GM23338 (cell line): ENCODE results near the gene CLEC11A.
A peak's percentile ranks its signal among the peaks of the same experiment; 100 is the strongest.

Experiments
- EZH2phosphoT487 ChIP-seq: fragments of 200-600 bp; sonication (generic); IDR thresholded peaks from one replicate; pipeline ENCODE4 v1.8.1; 2018; ENCODE audit warnings: antibody characterized with exemption; ENCODE audit not compliant: unreplicated experiment
- TF ChIP-seq, protein P1 (sequence below), 2 experiments: fragments of 200-600 bp in 1 of 2; sonication (generic) in 1 of 2; conservative IDR thresholded peaks; 2 replicates each; pipeline versions ENCODE4 v1.5.1 to v1.6.1; 2016 to 2017; ENCODE audit warnings: antibody characterized with exemption in 2 of 2, low read depth in 2 of 2, mild to moderate bottlenecking in 2 of 2, moderate library complexity in 1 of 2

DNA sequence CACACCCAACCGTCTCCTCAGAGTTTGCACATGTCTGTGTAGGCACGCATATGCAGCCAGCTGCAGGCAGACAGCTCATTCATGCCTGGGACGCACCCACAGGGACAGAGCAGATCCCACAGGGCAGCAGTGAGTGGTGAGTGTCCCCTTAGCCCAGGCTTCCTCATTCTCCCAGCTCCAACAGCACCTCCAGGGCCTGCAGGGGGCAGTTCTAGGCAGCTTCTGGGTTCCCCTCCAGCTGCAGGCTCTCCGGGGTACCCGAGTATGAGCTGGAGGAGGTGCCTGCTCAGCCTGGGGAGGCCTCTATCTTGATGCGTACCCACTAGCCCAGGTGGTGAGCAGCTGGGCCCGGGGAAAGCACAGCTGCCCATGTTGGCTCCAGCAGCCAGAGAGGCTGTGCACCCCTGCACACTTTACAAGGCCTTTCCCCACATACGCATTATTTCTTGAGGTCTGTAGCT is 2.2 kb upstream of the CLEC11A start:
- no peak for TF ChIP-seq EZH2phosphoT487
- TF ChIP-seq, protein P1, sequence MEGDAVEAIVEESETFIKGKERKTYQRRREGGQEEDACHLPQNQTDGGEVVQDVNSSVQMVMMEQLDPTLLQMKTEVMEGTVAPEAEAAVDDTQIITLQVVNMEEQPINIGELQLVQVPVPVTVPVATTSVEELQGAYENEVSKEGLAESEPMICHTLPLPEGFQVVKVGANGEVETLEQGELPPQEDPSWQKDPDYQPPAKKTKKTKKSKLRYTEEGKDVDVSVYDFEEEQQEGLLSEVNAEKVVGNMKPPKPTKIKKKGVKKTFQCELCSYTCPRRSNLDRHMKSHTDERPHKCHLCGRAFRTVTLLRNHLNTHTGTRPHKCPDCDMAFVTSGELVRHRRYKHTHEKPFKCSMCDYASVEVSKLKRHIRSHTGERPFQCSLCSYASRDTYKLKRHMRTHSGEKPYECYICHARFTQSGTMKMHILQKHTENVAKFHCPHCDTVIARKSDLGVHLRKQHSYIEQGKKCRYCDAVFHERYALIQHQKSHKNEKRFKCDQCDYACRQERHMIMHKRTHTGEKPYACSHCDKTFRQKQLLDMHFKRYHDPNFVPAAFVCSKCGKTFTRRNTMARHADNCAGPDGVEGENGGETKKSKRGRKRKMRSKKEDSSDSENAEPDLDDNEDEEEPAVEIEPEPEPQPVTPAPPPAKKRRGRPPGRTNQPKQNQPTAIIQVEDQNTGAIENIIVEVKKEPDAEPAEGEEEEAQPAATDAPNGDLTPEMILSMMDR (conservative IDR thresholded peaks at IDR 0.05; ENCODE audit: low read depth in 2 of 2) = peak in 1 of 2 experiments; percentile 51; a peak in 3 of 4 replicates
